ENCODE results near the gene STK17B. TPM values are rescaled to one million over a fixed set of nuclear protein-coding genes. Genes with fewer than 3 reads are reported as not detected.
A peak's percentile ranks its signal among the peaks of the same experiment; 100 is the strongest.

The STK17B gene
- polyA plus RNA-seq, 1 donor, result 13.3 TPM

GRCh38 chr2:196160101-196160500, 11.3 kb downstream of the STK17B start:
- DNase-seq, result peak; percentile 12

- no peak for DNase-seq
Observed at GRCh38 chr2:196159221-196159892, 12.0 kb downstream of the STK17B start.

- DNase-seq, result no peak
Observed at GRCh38 chr2:196155575-196155974, 15.8 kb downstream of the STK17B start.

DNA sequence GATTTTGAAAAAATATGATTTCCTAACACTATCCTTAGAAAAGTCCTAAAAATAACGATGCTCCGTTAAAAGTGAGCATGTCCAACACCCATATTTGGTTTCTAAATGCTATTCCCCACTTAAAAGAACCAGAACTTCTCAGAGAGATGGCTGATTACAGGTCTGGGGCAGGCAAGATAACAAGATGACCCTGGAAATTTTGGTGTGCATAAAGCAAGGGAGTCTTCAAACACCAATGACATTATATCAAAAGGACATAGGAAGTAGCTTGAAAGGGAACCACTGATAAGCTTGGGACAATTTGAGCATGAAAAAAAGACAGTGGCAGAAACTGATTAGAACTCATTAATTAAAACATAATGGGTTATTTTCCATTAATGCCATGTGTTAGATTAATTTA, 17.9 kb downstream of the STK17B start:
- no peak for DNase-seq

- DNase-seq, result no peak
Observed at GRCh38 chr2:196149948-196150347, 21.4 kb downstream of the STK17B start.

GRCh38 chr2:196148736-196149135, 22.6 kb downstream of the STK17B start:
- DNase-seq, result no peak

DNA sequence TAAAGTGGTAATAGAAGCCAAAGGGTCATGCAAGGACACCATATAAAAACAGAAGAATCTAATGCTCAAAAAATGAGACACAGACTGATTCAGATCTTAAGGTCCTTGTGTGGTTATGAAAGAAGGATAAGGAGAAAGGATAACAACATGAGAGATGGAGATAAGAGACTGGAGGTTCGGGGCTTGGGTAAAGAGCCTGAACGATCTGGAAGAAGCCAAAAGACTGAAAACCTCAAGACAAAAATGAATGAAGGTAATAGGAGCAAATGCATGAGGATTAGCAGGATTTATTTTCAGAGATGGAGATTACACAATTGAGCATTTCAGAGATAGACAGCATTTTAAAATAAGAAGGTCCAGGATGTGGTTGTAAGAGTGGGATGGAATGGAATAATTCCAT, 26.1 kb downstream of the STK17B start:
- DNase-seq, result no peak

GRCh38 chr2:196144513-196145126, 26.8 kb downstream of the STK17B start:
- DNase-seq, result no peak

DNA sequence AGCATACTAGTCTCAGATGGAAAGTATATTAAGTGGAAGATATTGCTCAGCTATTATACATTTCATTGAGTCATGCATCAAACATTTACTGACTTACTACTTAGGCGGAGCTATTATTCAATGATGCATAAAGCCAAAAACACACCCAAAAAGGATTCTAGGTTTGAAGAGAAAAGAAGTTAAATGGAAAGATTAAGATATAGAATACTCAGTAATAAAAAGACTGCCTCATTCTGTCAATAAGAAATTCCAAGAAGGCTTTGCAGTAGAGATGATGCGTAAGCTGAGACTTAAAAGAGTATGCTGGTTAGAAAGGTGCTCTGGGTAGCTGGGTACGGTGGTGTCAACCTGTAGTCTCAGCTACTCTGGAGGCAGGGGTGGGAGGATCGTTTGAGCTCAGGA, 27.6 kb downstream of the STK17B start:
- DNase-seq, result no peak

- no peak for DNase-seq
Observed at GRCh38 chr2:196142825-196143224, 28.6 kb downstream of the STK17B start.

DNA sequence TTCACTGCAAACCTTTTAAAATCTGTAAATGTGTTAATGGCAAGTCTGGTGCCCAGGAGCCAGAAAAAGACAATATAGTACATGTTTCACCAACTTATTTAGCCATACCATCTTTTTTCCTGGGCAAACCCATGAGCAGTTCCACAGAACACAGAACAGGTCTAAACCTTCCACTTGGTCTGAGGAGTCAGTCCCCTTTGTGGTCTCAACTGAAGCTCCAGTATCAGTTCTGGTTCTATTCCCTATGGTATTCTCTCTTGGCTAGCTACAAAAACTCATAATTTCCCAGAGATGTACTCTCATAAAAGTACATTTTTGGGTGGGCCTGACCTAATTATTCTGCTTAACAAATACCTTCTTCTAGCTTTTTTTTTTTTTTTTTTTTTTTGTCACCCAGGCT, 31.2 kb downstream of the STK17B start:
- no peak for DNase-seq

- no peak for DNase-seq
Observed at GRCh38 chr2:196137271-196137670, 34.1 kb downstream of the STK17B start.

DNA sequence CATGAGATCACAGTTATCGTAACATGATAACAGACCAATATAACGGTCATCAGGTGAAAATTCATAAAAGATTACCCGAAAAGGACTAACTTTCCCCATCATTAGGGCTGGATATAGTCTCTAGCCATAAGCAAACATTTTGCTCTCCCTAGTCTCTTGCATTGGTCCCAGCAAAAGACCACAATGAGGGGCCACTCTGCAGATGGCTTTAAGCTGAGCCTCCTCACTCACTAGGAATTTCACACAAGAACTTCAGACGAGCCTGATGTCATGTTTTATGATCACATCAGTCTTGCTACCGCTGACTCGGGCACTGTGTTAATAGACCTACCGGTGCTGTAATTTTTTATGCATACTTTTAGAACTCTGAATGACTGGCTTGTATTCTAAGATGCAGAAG, 35.2 kb downstream of the STK17B start:
- DNase-seq, result no peak

DNA sequence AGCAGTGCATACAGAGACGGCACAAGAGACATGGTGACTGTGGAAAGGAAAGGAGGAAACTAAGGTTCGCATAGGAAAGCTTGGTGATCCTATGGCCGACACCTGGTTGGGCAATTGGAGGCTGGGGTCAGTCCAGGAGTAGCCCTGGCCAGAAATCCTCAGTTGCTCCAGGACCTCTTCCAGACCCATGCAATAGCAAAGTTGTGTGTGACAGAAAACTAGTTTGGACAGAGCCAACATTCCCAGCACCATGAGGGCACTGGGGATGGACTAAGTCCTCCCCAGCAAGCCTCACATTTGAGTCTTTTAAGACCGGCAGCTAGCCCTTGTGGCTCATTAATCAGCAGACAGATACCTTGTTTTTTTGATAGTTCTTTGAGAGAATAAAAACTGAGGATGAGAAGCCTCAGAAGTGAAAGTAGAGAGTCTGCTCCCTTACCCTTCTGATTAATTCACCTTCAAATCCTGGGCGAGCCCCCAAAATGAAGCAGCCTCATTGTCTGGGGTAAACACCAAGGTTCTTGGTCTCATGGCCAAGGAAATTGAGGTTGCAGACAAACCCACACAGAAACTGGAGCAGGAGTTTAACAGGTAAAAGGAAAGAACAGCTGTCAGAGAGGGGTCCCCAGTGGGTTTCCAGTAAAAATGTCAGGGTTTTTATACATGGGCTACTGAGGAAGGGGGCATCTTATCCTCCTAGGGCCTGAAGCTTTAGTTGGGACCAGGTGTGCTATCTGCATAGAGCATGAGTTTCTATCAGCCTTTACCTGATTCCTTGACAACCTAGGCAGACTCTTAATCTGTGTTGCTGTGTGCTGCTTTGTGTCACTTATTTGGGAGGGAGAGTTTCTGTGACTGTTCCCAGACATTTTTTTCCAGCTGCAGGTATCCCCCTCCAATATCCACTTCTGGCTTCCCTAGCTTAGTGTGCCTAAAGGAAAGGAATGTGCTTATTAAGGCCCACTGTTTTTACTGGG, 39.1 kb downstream of the STK17B start:
- no peak for DNase-seq

GRCh38 chr2:196131384-196131937, 39.9 kb downstream of the STK17B start:
- no peak for DNase-seq

- DNase-seq, result no peak
Observed at GRCh38 chr2:196130039-196130825, 41.1 kb downstream of the STK17B start.

DNA sequence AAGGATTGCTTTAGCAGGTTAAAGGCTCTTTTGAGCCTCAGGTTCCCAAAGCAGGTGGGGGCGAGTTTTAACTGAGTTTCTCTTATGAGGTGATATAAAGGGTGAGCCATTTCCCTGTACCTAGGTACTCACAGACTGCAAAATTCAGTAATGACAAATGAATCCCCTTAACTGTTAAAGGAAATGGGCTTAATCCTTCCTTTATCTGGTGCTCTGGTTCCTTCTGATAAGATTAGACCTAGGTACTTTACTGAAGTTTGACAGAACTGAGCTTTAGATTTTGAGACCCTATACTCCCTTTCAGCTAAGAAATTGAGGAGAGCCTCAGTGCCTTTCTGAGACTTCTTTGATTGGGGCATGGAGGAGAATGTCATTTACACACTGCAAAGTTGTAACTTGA, 42.6 kb downstream of the STK17B start:
- DNase-seq, result no peak

DNA sequence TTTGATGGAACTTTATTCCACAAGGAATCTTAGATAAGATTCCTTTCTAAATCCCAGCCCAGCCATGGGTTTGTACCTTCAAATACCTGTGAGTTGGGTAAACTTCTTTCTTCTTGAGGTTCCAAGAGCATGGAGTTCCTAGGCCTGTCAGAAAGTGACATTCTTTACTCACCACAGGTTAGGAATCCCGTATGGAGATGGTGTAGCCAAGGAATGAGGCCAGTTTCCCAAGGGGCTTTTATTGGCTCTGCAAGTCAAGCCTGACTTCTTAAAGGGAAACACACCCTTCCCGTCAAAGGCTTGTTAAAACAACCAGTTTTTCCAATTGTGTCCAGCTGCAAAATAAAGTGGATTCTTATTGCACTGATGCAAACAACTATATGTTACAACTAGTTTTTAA, 45.8 kb downstream of the STK17B start:
- DNase-seq, result no peak

- no peak for DNase-seq
Observed at GRCh38 chr2:196123679-196124373, 47.6 kb downstream of the STK17B start.

DNA sequence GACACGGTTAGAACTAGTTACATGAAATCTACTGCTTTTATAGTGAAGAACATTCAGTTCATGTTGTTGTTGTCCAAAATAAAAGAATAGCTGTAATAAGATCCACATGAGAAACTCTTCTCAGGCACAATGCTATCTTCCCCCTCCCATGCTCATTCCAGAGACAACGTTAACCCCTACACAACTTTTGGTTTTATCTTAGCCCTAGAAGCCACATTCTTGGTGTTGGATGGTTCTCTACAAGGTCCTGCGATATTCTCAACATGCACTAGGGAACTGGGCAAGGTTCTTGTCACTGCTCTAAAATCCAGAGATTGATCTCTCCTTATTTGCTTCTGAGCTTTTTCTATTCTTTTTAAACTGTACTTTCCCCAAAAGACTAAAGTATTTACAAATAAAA, 51.5 kb downstream of the STK17B start:
- DNase-seq, result no peak

GRCh38 chr2:196117214-196117705, 54.1 kb downstream of the STK17B start:
- no peak for DNase-seq

All from left kidney (tissue), 2 donors.